ENCODE data around the gene SYT1. TPM values are rescaled to one million over a fixed set of nuclear protein-coding genes. Genes with fewer than 3 reads are reported as not detected.

Gene SYT1
- total RNA-seq, 1 experiment from 2014 or later = 80.9 TPM

DNA sequence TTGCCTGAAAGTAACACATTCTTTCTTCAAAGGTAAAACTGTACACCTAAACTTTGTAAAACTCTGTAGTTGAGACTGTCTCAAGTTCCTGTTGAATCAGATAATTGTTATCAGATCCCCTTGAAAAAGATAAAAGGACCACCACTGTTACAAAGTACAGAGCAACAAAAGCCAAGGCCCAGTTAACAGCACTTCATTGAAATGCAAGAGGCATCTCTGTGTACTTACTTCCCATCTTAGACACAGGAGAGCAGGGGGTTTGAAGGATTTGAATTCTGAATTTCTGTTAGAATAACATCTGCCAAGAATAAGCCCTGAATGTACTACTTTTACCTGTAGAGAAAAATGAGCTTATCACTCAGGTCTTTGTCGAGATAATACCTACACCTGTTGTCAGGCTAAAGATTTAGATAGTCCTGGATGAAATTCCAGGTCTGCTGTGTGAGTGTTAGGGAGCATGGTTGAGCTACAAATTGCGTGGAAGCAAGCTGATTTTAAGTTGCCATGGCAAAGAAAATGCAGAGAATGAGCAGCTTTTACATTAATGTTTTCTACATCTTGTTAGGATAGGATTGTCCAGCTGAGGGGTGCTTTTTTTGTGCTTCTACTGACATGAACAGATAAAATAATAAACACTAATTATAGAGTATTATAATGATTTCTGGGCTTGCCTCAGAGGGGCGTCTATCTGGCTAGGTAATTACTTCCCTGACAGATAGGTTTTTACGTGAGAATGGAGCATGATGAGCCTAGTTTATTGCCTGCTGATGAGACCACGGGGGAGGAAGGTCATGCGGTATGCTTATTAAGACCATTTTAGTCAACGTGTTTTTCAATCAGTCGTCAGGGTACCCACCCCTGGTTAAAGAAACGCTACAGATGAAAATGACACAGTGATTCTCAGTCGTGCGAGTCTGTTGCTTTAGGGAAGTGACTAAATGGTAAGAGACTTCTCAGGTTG is 517.0 kb downstream of the SYT1 start:
- intact Hi-C loops (cut with micrococcal nuclease; ENCODE audit: unreplicated experiment) = no loop called here

DNA sequence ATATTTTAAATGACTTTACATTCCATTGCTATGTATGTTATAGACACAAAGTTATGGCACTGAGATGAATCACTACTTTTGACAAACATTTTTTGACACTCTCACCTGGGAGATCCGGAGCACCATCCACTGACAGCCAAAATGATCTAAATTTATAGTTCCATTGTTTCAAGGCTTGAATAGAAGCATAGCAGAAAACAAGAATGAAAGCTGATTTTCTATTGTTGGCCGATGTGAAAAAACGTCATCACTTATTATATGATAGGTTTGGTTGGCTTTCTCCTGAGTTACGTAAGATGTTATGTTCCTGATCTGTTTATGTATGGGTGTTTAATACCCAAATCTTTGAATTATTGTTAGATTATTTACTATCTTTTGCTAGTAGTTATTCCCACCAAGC is 520.0 kb downstream of the SYT1 start:
- TF ChIP-seq, protein P1, sequence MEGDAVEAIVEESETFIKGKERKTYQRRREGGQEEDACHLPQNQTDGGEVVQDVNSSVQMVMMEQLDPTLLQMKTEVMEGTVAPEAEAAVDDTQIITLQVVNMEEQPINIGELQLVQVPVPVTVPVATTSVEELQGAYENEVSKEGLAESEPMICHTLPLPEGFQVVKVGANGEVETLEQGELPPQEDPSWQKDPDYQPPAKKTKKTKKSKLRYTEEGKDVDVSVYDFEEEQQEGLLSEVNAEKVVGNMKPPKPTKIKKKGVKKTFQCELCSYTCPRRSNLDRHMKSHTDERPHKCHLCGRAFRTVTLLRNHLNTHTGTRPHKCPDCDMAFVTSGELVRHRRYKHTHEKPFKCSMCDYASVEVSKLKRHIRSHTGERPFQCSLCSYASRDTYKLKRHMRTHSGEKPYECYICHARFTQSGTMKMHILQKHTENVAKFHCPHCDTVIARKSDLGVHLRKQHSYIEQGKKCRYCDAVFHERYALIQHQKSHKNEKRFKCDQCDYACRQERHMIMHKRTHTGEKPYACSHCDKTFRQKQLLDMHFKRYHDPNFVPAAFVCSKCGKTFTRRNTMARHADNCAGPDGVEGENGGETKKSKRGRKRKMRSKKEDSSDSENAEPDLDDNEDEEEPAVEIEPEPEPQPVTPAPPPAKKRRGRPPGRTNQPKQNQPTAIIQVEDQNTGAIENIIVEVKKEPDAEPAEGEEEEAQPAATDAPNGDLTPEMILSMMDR (conservative IDR thresholded peaks at IDR 0.05; ENCODE audit: low read depth, low read length) = no peak
- no peak for TF ChIP-seq EZH2 (IDR thresholded peaks at IDR 0.05; ENCODE audit: borderline replicate concordance, low read depth, low read length, poor library complexity, severe bottlenecking)
- no peaks in the 10 kb centered on the region for H3K27me3 ChIP-seq (replicated peaks; ENCODE audit: insufficient read depth, low read depth, low read length, poor library complexity)
- H3K4me3 ChIP-seq (ENCODE audit: low read depth, low read length, poor library complexity, severe bottlenecking) = no peak overlapping the region
- H3K9me3 ChIP-seq (ENCODE audit: low read depth, low read length, poor library complexity, severe bottlenecking) = no peaks in the 10 kb centered on the region
- H3K36me3 ChIP-seq (ENCODE audit: insufficient read depth, low read length, poor library complexity, severe bottlenecking) = no peaks in the 10 kb centered on the region
- peaks cover 7% of the 10 kb centered on the region for H3K4me1 ChIP-seq (ENCODE audit: insufficient read depth, low read length, poor library complexity, severe bottlenecking)
- no peak overlapping the region for H3K27ac ChIP-seq (ENCODE audit: low read depth, low read length, poor library complexity, severe bottlenecking)
- no peak for DNase-seq (ENCODE audit: low spot score)
- intact Hi-C loops (cut with micrococcal nuclease; ENCODE audit: unreplicated experiment) = no loop called here
- BruUV-seq (replicated peaks) = no TSS peak
- ChIA-PET CTCF (no interaction called here), POLR2A (ENCODE audit: low non-redundant PET) (no interaction called here)

More for the DNA sequence above, 517.0 kb downstream of the SYT1 start:
- peaks cover 4% of the 10 kb centered on the region for H3K36me3 ChIP-seq (ENCODE audit: insufficient read depth, low read length, poor library complexity, severe bottlenecking)
- no TSS peak for BruUV-seq (replicated peaks)
- TF ChIP-seq, protein P1 (conservative IDR thresholded peaks at IDR 0.05; ENCODE audit: low read depth, low read length) = no peak
- no peak for TF ChIP-seq EZH2 (IDR thresholded peaks at IDR 0.05; ENCODE audit: borderline replicate concordance, low read depth, low read length, poor library complexity, severe bottlenecking)
- CTCF ChIA-PET = no interaction called here
- POLR2A ChIA-PET (ENCODE audit: low non-redundant PET) = no interaction called here
- H3K4me3 ChIP-seq (ENCODE audit: low read depth, low read length, poor library complexity, severe bottlenecking) = no peak overlapping the region
- no peaks in the 10 kb centered on the region for H3K27me3 ChIP-seq (replicated peaks; ENCODE audit: insufficient read depth, low read depth, low read length, poor library complexity)
- DNase-seq (ENCODE audit: low spot score) = no peak
- peaks cover 7% of the 10 kb centered on the region for H3K4me1 ChIP-seq (ENCODE audit: insufficient read depth, low read length, poor library complexity, severe bottlenecking)
- no peak overlapping the region for H3K27ac ChIP-seq (ENCODE audit: low read depth, low read length, poor library complexity, severe bottlenecking)
- no peaks in the 10 kb centered on the region for H3K9me3 ChIP-seq (ENCODE audit: low read depth, low read length, poor library complexity, severe bottlenecking)

DNA sequence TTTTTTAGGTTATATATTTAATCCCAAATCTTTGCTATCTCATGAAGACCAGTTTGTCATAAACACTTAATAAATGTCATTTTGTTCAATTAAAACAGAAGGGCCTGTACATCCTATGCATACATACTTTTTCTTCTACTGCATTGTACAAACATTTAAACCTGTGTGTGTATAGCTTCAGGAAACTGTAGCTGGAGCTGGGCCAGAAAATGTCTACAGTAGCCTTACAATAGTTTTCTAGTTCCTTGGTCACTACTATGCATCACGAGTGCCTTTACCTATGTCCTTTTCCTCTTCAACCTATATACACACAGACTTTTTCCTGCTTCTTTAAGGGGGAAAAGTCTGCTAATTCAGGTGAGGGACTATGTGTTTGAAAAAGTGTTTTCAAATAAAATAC is 523.4 kb downstream of the SYT1 start:
- no peak for DNase-seq (ENCODE audit: low spot score)
- H3K9me3 ChIP-seq (ENCODE audit: low read depth, low read length, poor library complexity, severe bottlenecking) = no peaks in the 10 kb centered on the region
- ChIA-PET POLR2A (ENCODE audit: low non-redundant PET) (no interaction called here), CTCF (no interaction called here)
- intact Hi-C loops (cut with micrococcal nuclease; ENCODE audit: unreplicated experiment) = no loop called here
- no peaks in the 10 kb centered on the region for H3K27me3 ChIP-seq (replicated peaks; ENCODE audit: insufficient read depth, low read depth, low read length, poor library complexity)
- no peak overlapping the region for H3K4me3 ChIP-seq (ENCODE audit: low read depth, low read length, poor library complexity, severe bottlenecking)
- no peak overlapping the region for H3K27ac ChIP-seq (ENCODE audit: low read depth, low read length, poor library complexity, severe bottlenecking)
- TF ChIP-seq EZH2 (IDR thresholded peaks at IDR 0.05; ENCODE audit: borderline replicate concordance, low read depth, low read length, poor library complexity, severe bottlenecking) = no peak
- TF ChIP-seq, protein P1 (conservative IDR thresholded peaks at IDR 0.05; ENCODE audit: low read depth, low read length) = no peak
- no peaks in the 10 kb centered on the region for H3K36me3 ChIP-seq (ENCODE audit: insufficient read depth, low read length, poor library complexity, severe bottlenecking)
- no TSS peak for BruUV-seq (replicated peaks)
- H3K4me1 ChIP-seq (ENCODE audit: insufficient read depth, low read length, poor library complexity, severe bottlenecking) = no peaks in the 10 kb centered on the region

Measured in A673 (cell line).